ENCODE data around the gene FAM20A. TPM values are rescaled to one million over a fixed set of nuclear protein-coding genes. Genes with fewer than 3 reads are reported as not detected.
A peak's percentile ranks its signal among the peaks of the same experiment; 100 is the strongest.
"Not testable (repeated sequence)": the region's sequence is repeated elsewhere in the genome, so short reads cannot be mapped to it uniquely, and the experiment has no call there.

The FAM20A gene
- total RNA-seq, 2 experiments from 2014 or later = not detected

GRCh38 chr17:68519051-68519450 is 82.1 kb downstream of the FAM20A start:
- intact Hi-C loops (cut with micrococcal nuclease); CTCF ChIA-PET; H3K27ac Mint-ChIP-seq; H3K4me3 Mint-ChIP-seq; DNase-seq; H3K9me3 Mint-ChIP-seq; H3K27me3 Mint-ChIP-seq (ENCODE audit: low read depth): not testable (repeated sequence)
- Mint-ChIP-seq H3K4me1 (ENCODE audit: low read depth) (peaks cover 33% of the 10 kb centered on the region), H3K36me3 (ENCODE audit: low read depth) (peaks cover 46% of the 10 kb centered on the region)

GRCh38 chr17:68518063-68518815 is 82.9 kb downstream of the FAM20A start:
- intact Hi-C loops (cut with micrococcal nuclease) = no loop called here
- Mint-ChIP-seq H3K9me3 (no peaks in the 10 kb centered on the region), H3K4me3 (no peak overlapping the region), H3K4me1 (ENCODE audit: low read depth) (peaks cover 41% of the 10 kb centered on the region), H3K27ac (no peak overlapping the region), H3K27me3 (ENCODE audit: low read depth) (no peaks in the 10 kb centered on the region), H3K36me3 (ENCODE audit: low read depth) (peaks cover 41% of the 10 kb centered on the region)
- DNase-seq = no peak
- CTCF ChIA-PET = no interaction called here

- H3K27me3 Mint-ChIP-seq (ENCODE audit: low read depth); DNase-seq; intact Hi-C loops (cut with micrococcal nuclease); H3K27ac Mint-ChIP-seq; CTCF ChIA-PET; H3K4me3 Mint-ChIP-seq; H3K9me3 Mint-ChIP-seq: not testable (repeated sequence)
- H3K36me3 Mint-ChIP-seq (ENCODE audit: low read depth) = peaks cover 37% of the 10 kb centered on the region
- peaks cover 41% of the 10 kb centered on the region for H3K4me1 Mint-ChIP-seq (ENCODE audit: low read depth)
Measured at GRCh38 chr17:68517605-68518004, 83.6 kb downstream of the FAM20A start.

GRCh38 chr17:68516732-68517131 is 84.4 kb downstream of the FAM20A start:
- H3K9me3 Mint-ChIP-seq = no peaks in the 10 kb centered on the region
- H3K4me3 Mint-ChIP-seq = no peak overlapping the region
- intact Hi-C loops (cut with micrococcal nuclease) = no loop called here
- H3K4me1 Mint-ChIP-seq (ENCODE audit: low read depth) = peaks cover 41% of the 10 kb centered on the region
- CTCF ChIA-PET = interaction anchor here (0.6 kb wide), 2 partner anchors 98 to 165 kb away, joined by 3 read pairs; no protein-coding TSS in a partner anchor
- no peak for DNase-seq
- no peak overlapping the region for H3K27ac Mint-ChIP-seq
- H3K36me3 Mint-ChIP-seq (ENCODE audit: low read depth) = peaks cover 34% of the 10 kb centered on the region
- H3K27me3 Mint-ChIP-seq (ENCODE audit: low read depth) = no peaks in the 10 kb centered on the region

GRCh38 chr17:68514831-68515635 is 86.1 kb downstream of the FAM20A start:
- Mint-ChIP-seq H3K27ac (no peak overlapping the region), H3K4me1 (ENCODE audit: low read depth) (peaks cover 43% of the 10 kb centered on the region), H3K36me3 (ENCODE audit: low read depth) (peaks cover 34% of the 10 kb centered on the region), H3K9me3 (no peaks in the 10 kb centered on the region), H3K27me3 (ENCODE audit: low read depth) (no peaks in the 10 kb centered on the region), H3K4me3 (no peak overlapping the region)
- intact Hi-C loops (cut with micrococcal nuclease) = loop anchor here (5.0 kb wide), 3 partner anchors 308 to 478 kb away; partner anchors contain the start of gene KPNA2
- no peak for DNase-seq
- CTCF ChIA-PET = no interaction called here

GRCh38 chr17:68513932-68514331 is 87.2 kb downstream of the FAM20A start:
- no peak for DNase-seq
- Mint-ChIP-seq H3K9me3 (no peaks in the 10 kb centered on the region), H3K27me3 (ENCODE audit: low read depth) (no peaks in the 10 kb centered on the region), H3K27ac (no peak overlapping the region), H3K36me3 (ENCODE audit: low read depth) (peaks cover 31% of the 10 kb centered on the region), H3K4me1 (ENCODE audit: low read depth) (peaks cover 41% of the 10 kb centered on the region), H3K4me3 (peak overlapping the region; percentile 99)
- intact Hi-C loops (cut with micrococcal nuclease) = loop anchor here (1.0 to 5.0 kb wide), 8 partner anchors 15 to 901 kb away; partner anchors contain the start of genes AMZ2, ARSG, KPNA2 and MAP2K6
- CTCF ChIA-PET = no interaction called here

- H3K4me3 Mint-ChIP-seq = peak overlapping the region; percentile 99
- H3K27me3 Mint-ChIP-seq (ENCODE audit: low read depth) = no peaks in the 10 kb centered on the region
- no peak for DNase-seq
- CTCF ChIA-PET = no interaction called here
- intact Hi-C loops (cut with micrococcal nuclease) = loop anchor here (1.0 to 5.0 kb wide), 9 partner anchors 14 to 902 kb away; partner anchors contain the start of genes AMZ2, ARSG, KPNA2 and MAP2K6
- H3K27ac Mint-ChIP-seq = peak overlapping the region; percentile 97
- H3K36me3 Mint-ChIP-seq (ENCODE audit: low read depth) = peaks cover 24% of the 10 kb centered on the region
- H3K9me3 Mint-ChIP-seq = no peaks in the 10 kb centered on the region
- peaks cover 39% of the 10 kb centered on the region for H3K4me1 Mint-ChIP-seq (ENCODE audit: low read depth)
Measured at GRCh38 chr17:68512960-68513474, 88.2 kb downstream of the FAM20A start.

- peak; percentile 95 for DNase-seq
- Mint-ChIP-seq H3K27me3 (ENCODE audit: low read depth) (no peaks in the 10 kb centered on the region), H3K9me3 (no peaks in the 10 kb centered on the region), H3K4me1 (ENCODE audit: low read depth) (peaks cover 41% of the 10 kb centered on the region), H3K4me3 (peak within 1 kb of the TSS; percentile 99), H3K27ac (peak within 1 kb of the TSS; percentile 99), H3K36me3 (ENCODE audit: low read depth) (peaks cover 18% of the 10 kb centered on the region)
- CTCF ChIA-PET = interaction anchor here (0.7 to 1.2 kb wide), 2 partner anchors 11 to 56 kb away, joined by 3 read pairs; no protein-coding TSS in a partner anchor
- intact Hi-C loops (cut with micrococcal nuclease) = loop anchor here (1.0 to 5.0 kb wide), 7 partner anchors 14 to 902 kb away; partner anchors contain the start of genes AMZ2, KPNA2, MAP2K6 and WIPI1
Measured at GRCh38 chr17:68512247-68512959, 88.8 kb downstream of the FAM20A start, which contains the start of gene PRKAR1A. Gene PRKAR1A, plus strand, starts transcription at chr17:68512430. Its CDS starts 2,970 bp downstream, at chr17:68515400.

- Mint-ChIP-seq H3K27ac (peak overlapping the region; percentile 99), H3K36me3 (ENCODE audit: low read depth) (peaks cover 13% of the 10 kb centered on the region), H3K27me3 (ENCODE audit: low read depth) (no peaks in the 10 kb centered on the region), H3K9me3 (no peaks in the 10 kb centered on the region), H3K4me1 (ENCODE audit: low read depth) (peaks cover 37% of the 10 kb centered on the region), H3K4me3 (peak overlapping the region; percentile 99)
- DNase-seq = peak; percentile 58
- CTCF ChIA-PET = interaction anchor here (0.7 to 1.5 kb wide), 3 partner anchors 11 to 55 kb away, joined by 3 to 4 read pairs (median 3); no protein-coding TSS in a partner anchor
- intact Hi-C loops (cut with micrococcal nuclease) = loop anchor here (1.0 to 5.0 kb wide), 8 partner anchors 13 to 903 kb away; partner anchors contain the start of genes ABCA5, AMZ2, KPNA2 and MAP2K6
Measured at GRCh38 chr17:68511671-68512246, 89.4 kb downstream of the FAM20A start.

GRCh38 chr17:68511254-68511670 is 89.9 kb downstream of the FAM20A start:
- CTCF ChIA-PET = interaction anchor here (0.7 to 1.5 kb wide), 5 partner anchors 9 to 46 kb away, joined by 3 to 7 read pairs (median 4); no protein-coding TSS in a partner anchor
- intact Hi-C loops (cut with micrococcal nuclease) = loop anchor here (1.0 to 5.0 kb wide), 4 partner anchors 304 to 816 kb away; partner anchors contain the start of genes ABCA5 and KPNA2
- H3K36me3 Mint-ChIP-seq (ENCODE audit: low read depth) = peaks cover 11% of the 10 kb centered on the region
- no peak for DNase-seq
- H3K4me3 Mint-ChIP-seq = peak overlapping the region; percentile 69
- no peaks in the 10 kb centered on the region for H3K27me3 Mint-ChIP-seq (ENCODE audit: low read depth)
- H3K27ac Mint-ChIP-seq = peak overlapping the region; percentile 27
- peaks cover 35% of the 10 kb centered on the region for H3K4me1 Mint-ChIP-seq (ENCODE audit: low read depth)
- no peaks in the 10 kb centered on the region for H3K9me3 Mint-ChIP-seq

Measured in activated naive CD4-positive, alpha-beta T cell treated with anti-CD3 and anti-CD28 coated beads for 36 hours (primary cell).